GM23338 (cell line): ENCODE measurements around the gene CCDC80. TPM values are rescaled to one million over a fixed set of nuclear protein-coding genes. Genes with fewer than 3 reads are reported as not detected.

Experiments used
- EZH2phosphoT487 ChIP-seq: fragments of 200-600 bp; sonication (generic); IDR thresholded peaks from one replicate; pipeline ENCODE4 v1.8.1; 2018; ENCODE audit warnings: antibody characterized with exemption; ENCODE audit not compliant: unreplicated experiment
- REST ChIP-seq: IDR thresholded peaks from one replicate; pipeline ENCODE4 v1.6.1; 2018; ENCODE audit warnings: antibody characterized with exemption; ENCODE audit not compliant: unreplicated experiment
- STAT1 ChIP-seq: IDR thresholded peaks from one replicate; pipeline ENCODE4 v1.6.1; 2016; ENCODE audit warnings: antibody characterized with exemption; ENCODE audit not compliant: unreplicated experiment
- ZNF331 ChIP-seq: fragments of 250-450 bp; sonication (Bioruptor Pico); IDR thresholded peaks from 2 replicates; pipeline ENCODE4 v1.5.0; 2020; ENCODE audit warnings: low read depth, mild to moderate bottlenecking, moderate library complexity
- polyA plus RNA-seq: library from polyadenylated mRNA; unstranded; fragments of >200 nt; fragmentation: Nextera tagmentation; extraction: Ambion mirVana; gene quantifications from 2 replicates; pipeline ENCODE4 v1.2.1, GENCODE V29; 2016
- total RNA-seq: library from RNA; depleted of rRNA; stranded (reverse); fragments of >200 nt; shearing (Covaris generic); gene quantifications from 2 replicates; pipeline ENCODE4 v1.2.3, GENCODE V29; 2014
- TF ChIP-seq, protein P1 (sequence below): fragments of 250-450 bp; sonication (Bioruptor Pico); IDR thresholded peaks from 2 replicates; pipeline ENCODE4 v1.5.0; 2020; ENCODE audit warnings: mild to moderate bottlenecking, moderate library complexity

CCDC80 gene
- total and polyA plus RNA-seq, 2 experiments from 2014 or later = 5.4 to 6.7 TPM

DNA sequence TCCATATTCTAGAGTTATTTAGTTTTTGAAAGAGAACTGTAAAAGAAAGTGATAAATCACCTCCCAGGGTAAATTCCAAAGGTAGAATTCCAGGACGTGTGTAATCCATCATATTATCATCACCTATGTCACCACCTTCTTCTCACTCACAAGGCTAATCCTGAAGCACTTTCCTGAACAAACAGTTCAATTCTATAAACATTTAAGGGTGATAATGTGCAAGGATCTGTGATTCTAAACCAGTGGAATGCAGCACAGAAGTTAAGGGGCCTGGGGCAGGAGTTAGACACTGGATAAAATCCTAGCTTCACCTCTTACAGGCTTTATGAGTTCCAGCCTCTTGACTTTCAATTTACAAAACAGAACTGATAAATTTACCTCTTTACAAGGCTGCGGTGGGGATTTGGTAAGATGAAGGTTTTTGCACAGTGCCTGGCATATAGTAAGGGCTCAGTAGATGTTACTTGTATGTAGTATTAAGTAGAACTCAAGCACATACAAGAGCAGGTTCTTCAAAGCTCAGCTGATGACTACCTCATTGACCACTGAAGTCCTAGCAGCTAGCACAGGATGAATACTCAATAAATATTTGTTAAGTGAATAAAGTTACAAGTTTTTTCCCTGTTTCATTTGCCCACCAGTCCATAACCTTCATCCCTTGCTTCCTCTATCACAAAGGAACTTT is 47.3 kb upstream of the CCDC80 start (continued):
- TF ChIP-seq, protein P1, sequence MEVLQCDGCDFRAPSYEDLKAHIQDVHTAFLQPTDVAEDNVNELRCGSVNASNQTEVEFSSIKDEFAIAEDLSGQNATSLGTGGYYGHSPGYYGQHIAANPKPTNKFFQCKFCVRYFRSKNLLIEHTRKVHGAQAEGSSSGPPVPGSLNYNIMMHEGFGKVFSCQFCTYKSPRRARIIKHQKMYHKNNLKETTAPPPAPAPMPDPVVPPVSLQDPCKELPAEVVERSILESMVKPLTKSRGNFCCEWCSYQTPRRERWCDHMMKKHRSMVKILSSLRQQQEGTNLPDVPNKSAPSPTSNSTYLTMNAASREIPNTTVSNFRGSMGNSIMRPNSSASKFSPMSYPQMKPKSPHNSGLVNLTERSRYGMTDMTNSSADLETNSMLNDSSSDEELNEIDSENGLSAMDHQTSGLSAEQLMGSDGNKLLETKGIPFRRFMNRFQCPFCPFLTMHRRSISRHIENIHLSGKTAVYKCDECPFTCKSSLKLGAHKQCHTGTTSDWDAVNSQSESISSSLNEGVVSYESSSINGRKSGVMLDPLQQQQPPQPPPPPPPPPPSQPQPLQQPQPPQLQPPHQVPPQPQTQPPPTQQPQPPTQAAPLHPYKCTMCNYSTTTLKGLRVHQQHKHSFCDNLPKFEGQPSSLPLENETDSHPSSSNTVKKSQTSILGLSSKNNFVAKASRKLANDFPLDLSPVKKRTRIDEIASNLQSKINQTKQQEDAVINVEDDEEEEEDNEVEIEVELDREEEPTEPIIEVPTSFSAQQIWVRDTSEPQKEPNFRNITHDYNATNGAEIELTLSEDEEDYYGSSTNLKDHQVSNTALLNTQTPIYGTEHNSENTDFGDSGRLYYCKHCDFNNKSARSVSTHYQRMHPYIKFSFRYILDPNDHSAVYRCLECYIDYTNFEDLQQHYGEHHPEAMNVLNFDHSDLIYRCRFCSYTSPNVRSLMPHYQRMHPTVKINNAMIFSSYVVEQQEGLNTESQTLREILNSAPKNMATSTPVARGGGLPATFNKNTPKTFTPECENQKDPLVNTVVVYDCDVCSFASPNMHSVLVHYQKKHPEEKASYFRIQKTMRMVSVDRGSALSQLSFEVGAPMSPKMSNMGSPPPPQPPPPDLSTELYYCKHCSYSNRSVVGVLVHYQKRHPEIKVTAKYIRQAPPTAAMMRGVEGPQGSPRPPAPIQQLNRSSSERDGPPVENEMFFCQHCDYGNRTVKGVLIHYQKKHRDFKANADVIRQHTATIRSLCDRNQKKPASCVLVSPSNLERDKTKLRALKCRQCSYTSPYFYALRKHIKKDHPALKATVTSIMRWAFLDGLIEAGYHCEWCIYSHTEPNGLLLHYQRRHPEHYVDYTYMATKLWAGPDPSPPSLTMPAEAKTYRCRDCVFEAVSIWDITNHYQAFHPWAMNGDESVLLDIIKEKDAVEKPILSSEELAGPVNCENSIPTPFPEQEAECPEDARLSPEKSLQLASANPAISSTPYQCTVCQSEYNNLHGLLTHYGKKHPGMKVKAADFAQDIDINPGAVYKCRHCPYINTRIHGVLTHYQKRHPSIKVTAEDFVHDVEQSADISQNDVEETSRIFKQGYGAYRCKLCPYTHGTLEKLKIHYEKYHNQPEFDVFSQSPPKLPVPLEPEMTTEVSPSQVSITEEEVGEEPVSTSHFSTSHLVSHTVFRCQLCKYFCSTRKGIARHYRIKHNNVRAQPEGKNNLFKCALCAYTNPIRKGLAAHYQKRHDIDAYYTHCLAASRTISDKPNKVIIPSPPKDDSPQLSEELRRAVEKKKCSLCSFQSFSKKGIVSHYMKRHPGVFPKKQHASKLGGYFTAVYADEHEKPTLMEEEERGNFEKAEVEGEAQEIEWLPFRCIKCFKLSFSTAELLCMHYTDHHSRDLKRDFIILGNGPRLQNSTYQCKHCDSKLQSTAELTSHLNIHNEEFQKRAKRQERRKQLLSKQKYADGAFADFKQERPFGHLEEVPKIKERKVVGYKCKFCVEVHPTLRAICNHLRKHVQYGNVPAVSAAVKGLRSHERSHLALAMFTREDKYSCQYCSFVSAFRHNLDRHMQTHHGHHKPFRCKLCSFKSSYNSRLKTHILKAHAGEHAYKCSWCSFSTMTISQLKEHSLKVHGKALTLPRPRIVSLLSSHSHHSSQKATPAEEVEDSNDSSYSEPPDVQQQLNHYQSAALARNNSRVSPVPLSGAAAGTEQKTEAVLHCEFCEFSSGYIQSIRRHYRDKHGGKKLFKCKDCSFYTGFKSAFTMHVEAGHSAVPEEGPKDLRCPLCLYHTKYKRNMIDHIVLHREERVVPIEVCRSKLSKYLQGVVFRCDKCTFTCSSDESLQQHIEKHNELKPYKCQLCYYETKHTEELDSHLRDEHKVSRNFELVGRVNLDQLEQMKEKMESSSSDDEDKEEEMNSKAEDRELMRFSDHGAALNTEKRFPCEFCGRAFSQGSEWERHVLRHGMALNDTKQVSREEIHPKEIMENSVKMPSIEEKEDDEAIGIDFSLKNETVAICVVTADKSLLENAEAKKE (CRISPR knock-in tag) = no peak
- TF ChIP-seq REST (no peak), ZNF331 (CRISPR knock-in tag) (no peak), STAT1 (no peak), EZH2phosphoT487 (no peak)
